Peyer's patch (tissue), 4 donors: ENCODE data around the gene CLK2. TPM values are rescaled to one million over a fixed set of nuclear protein-coding genes. Genes with fewer than 3 reads are reported as not detected.
A peak's percentile ranks its signal among the peaks of the same experiment; 100 is the strongest.

Experiments used
- DNase-seq, 3 donors: peaks; one replicate each; pipeline ENCODE4 v3.0.0-alpha.2; 2017 to 2019
- H3K27ac ChIP-seq, 4 donors: fragments of 200-600 bp; sonication (generic); one replicate each; pipeline ENCODE4 v1.5.1; 2016 to 2019
- H3K27me3 ChIP-seq, 2 donors: fragments of 200-600 bp; sonication (generic); one replicate each; pipeline ENCODE4 v1.5.1; 2019
- H3K36me3 ChIP-seq, 3 donors: fragments of 200-600 bp; sonication (generic); one replicate each; pipeline ENCODE4 v1.5.1; 2016 to 2019
- H3K4me1 ChIP-seq, 4 donors: fragments of 200-600 bp; sonication (generic); one replicate each; pipeline ENCODE4 v1.5.1; 2016 to 2019
- H3K4me3 ChIP-seq, 4 donors: fragments of 200-600 bp; sonication (generic); 1 replicate in 3 of 4; 2 replicates in 1 of 4; pipeline ENCODE4 v1.5.1; 2016 to 2019; ENCODE audit warnings: mild to moderate bottlenecking in 1 of 4
- H3K9me3 ChIP-seq, 4 donors: fragments of 200-600 bp; sonication (generic); one replicate each; pipeline ENCODE4 v1.5.1; 2016 to 2019; ENCODE audit warnings: mild to moderate bottlenecking in 1 of 4
- CTCF ChIP-seq, 6 experiments: fragments of 450-650 bp in 4 of 6; fragments of 200-600 bp in 2 of 6; sonication (generic) in 1 of 6; IDR thresholded peaks; one replicate each; pipeline ENCODE4 v1.5.1; 2017 to 2019; ENCODE audit warnings: antibody characterized with exemption in 6 of 6, mild to moderate bottlenecking in 3 of 6, moderate library complexity in 1 of 6
- POLR2A ChIP-seq, 2 donors: fragments of 450-650 bp; IDR thresholded peaks; one replicate each; pipeline ENCODE4 v1.5.1; 2017; ENCODE audit warnings: antibody characterized with exemption in 2 of 2, mild to moderate bottlenecking in 2 of 2, moderate library complexity in 2 of 2
- total RNA-seq, 4 donors: library from RNA; depleted of rRNA; stranded (reverse); fragments of >200 nt; gene quantifications; one replicate each; pipeline ENCODE4 v1.1.0, GENCODE V29; 2016

CLK2 gene
- total RNA-seq, 4 donors from 2014 or later, result 44.7 to 125 (median 98.5) TPM

GRCh38 chr1:155320252-155320651 is 46.9 kb upstream of the CLK2 start:
- H3K27me3 ChIP-seq, result no peaks in the 10 kb centered on the region
- no peaks in the 10 kb centered on the region for H3K9me3 ChIP-seq
- TF ChIP-seq CTCF (IDR thresholded peaks at IDR 0.05), result no peak
- no peak for TF ChIP-seq POLR2A (IDR thresholded peaks at IDR 0.05)
- no peak for DNase-seq
- peak overlapping the region; percentile 26 to 94 (median 71) for H3K27ac ChIP-seq
- peaks cover 0 to 19% (median 0%) of the 10 kb centered on the region in 3 donors for H3K36me3 ChIP-seq
- H3K4me1 ChIP-seq, result peaks cover 0 to 38% (median 8%) of the 10 kb centered on the region in 4 donors
- H3K4me3 ChIP-seq, result peak overlapping the region; percentile 28 to 51 (median 44)

GRCh38 chr1:155319536-155319935 is 46.2 kb upstream of the CLK2 start:
- H3K4me3 ChIP-seq, result no peak overlapping the region
- peaks cover 0 to 19% (median 0%) of the 10 kb centered on the region in 3 donors for H3K36me3 ChIP-seq
- H3K27me3 ChIP-seq, result no peaks in the 10 kb centered on the region
- peak overlapping the region in 1 of 4 donors; percentile 74 for H3K27ac ChIP-seq
- DNase-seq, result no peak
- TF ChIP-seq CTCF (IDR thresholded peaks at IDR 0.05) (no peak), POLR2A (IDR thresholded peaks at IDR 0.05) (no peak)
- H3K9me3 ChIP-seq, result no peaks in the 10 kb centered on the region
- H3K4me1 ChIP-seq, result peaks cover 0 to 35% (median 8%) of the 10 kb centered on the region in 4 donors

GRCh38 chr1:155318082-155318481 is 44.8 kb upstream of the CLK2 start:
- no peaks in the 10 kb centered on the region for H3K27me3 ChIP-seq
- peak overlapping the region in 1 of 4 donors; percentile 15 for H3K27ac ChIP-seq
- H3K36me3 ChIP-seq, result peaks cover 0 to 33% (median 0%) of the 10 kb centered on the region in 3 donors
- no peaks in the 10 kb centered on the region for H3K9me3 ChIP-seq
- H3K4me3 ChIP-seq, result no peak overlapping the region
- H3K4me1 ChIP-seq, result peaks cover 0 to 35% (median 7%) of the 10 kb centered on the region in 4 donors
- no peak for TF ChIP-seq CTCF (IDR thresholded peaks at IDR 0.05)
- no peak for TF ChIP-seq POLR2A (IDR thresholded peaks at IDR 0.05)
- no peak for DNase-seq

GRCh38 chr1:155316922-155317321 is 43.6 kb upstream of the CLK2 start:
- DNase-seq, result no peak
- Histone ChIP-seq H3K4me3 (no peak overlapping the region), H3K27me3 (no peaks in the 10 kb centered on the region), H3K4me1 (peaks cover 0 to 27% (median 3%) of the 10 kb centered on the region in 4 donors), H3K27ac (peak overlapping the region in 2 of 4 donors; percentile 35 to 56), H3K9me3 (no peaks in the 10 kb centered on the region), H3K36me3 (peaks cover 0 to 42% (median 0%) of the 10 kb centered on the region in 3 donors)
- TF ChIP-seq POLR2A (IDR thresholded peaks at IDR 0.05), result peak in 1 of 2 donors; percentile 48
- no peak for TF ChIP-seq CTCF (IDR thresholded peaks at IDR 0.05)

- no peak overlapping the region for H3K4me3 ChIP-seq
- DNase-seq, result no peak
- TF ChIP-seq CTCF (IDR thresholded peaks at IDR 0.05), result no peak
- H3K27me3 ChIP-seq, result no peaks in the 10 kb centered on the region
- peaks cover 0 to 29% (median 11%) of the 10 kb centered on the region in 4 donors for H3K4me1 ChIP-seq
- H3K36me3 ChIP-seq, result peaks cover 0 to 39% (median 0%) of the 10 kb centered on the region in 3 donors
- H3K9me3 ChIP-seq, result no peaks in the 10 kb centered on the region
- no peak overlapping the region for H3K27ac ChIP-seq
Measured at GRCh38 chr1:155313261-155313660, 40.0 kb upstream of the CLK2 start.
